GM23248 (cell line): ENCODE results near the gene MYOM3. TPM values are rescaled to one million over a fixed set of nuclear protein-coding genes. Genes with fewer than 3 reads are reported as not detected.

Experiments used
- DNase-seq: peaks from one replicate; pipeline ENCODE4 v3.0.0-alpha.2; 2015
- H2AFZ ChIP-seq: fragments of 200-600 bp; sonication (generic); 2 replicates; pipeline ENCODE4 v1.6.1; 2016; ENCODE audit warnings: antibody characterized with exemption
- H3F3A ChIP-seq: fragments of 200-600 bp; sonication (generic); 2 replicates; pipeline ENCODE4 v1.6.1; 2016; ENCODE audit warnings: mild to moderate bottlenecking, antibody characterized with exemption, mixed run types; ENCODE audit not compliant: insufficient read depth
- H3K27ac ChIP-seq: fragments of 200-600 bp; sonication (generic); 2 replicates; pipeline ENCODE4 v1.5.1; 2016; ENCODE audit warnings: mild to moderate bottlenecking
- H3K27me3 ChIP-seq: fragments of 200-600 bp; sonication (generic); replicated peaks from 2 replicates; pipeline ENCODE4 v1.6.1; 2016; ENCODE audit warnings: mild to moderate bottlenecking; ENCODE audit not compliant: insufficient read depth
- H3K36me3 ChIP-seq: fragments of 200-600 bp; sonication (generic); 2 replicates; pipeline ENCODE4 v1.6.1; 2016; ENCODE audit warnings: low read depth, mild to moderate bottlenecking
- H3K4me1 ChIP-seq: fragments of 200-600 bp; sonication (generic); 2 replicates; pipeline ENCODE4 v1.6.1; 2016; ENCODE audit warnings: mild to moderate bottlenecking; ENCODE audit not compliant: insufficient read depth
- H3K4me2 ChIP-seq: fragments of 200-600 bp; sonication (generic); one replicate; pipeline ENCODE4 v1.6.1; 2016; ENCODE audit warnings: mild to moderate bottlenecking; ENCODE audit not compliant: unreplicated experiment
- H3K4me3 ChIP-seq: fragments of 200-600 bp; sonication (generic); 2 replicates; pipeline ENCODE4 v1.5.1; 2016; ENCODE audit warnings: mild to moderate bottlenecking
- H3K79me2 ChIP-seq: fragments of 200-600 bp; sonication (generic); 2 replicates; pipeline ENCODE4 v1.6.1; 2016; ENCODE audit warnings: mild to moderate bottlenecking; ENCODE audit not compliant: insufficient read depth
- H3K9ac ChIP-seq: fragments of 200-600 bp; sonication (generic); 2 replicates; pipeline ENCODE4 v1.6.1; 2016; ENCODE audit warnings: mild to moderate bottlenecking
- H3K9me2 ChIP-seq: fragments of 200-600 bp; sonication (generic); 2 replicates; pipeline ENCODE4 v1.6.1; 2016; ENCODE audit warnings: mixed run types, mild to moderate bottlenecking, moderate library complexity; ENCODE audit not compliant: insufficient read depth
- H3K9me3 ChIP-seq: fragments of 200-600 bp; sonication (generic); one replicate; pipeline ENCODE4 v1.6.1; 2017; ENCODE audit warnings: low read depth
- H4K20me1 ChIP-seq: fragments of 200-600 bp; sonication (generic); 2 replicates; pipeline ENCODE4 v1.6.0; 2016; ENCODE audit not compliant: insufficient read depth
- EZH2 ChIP-seq: fragments of 200-600 bp; sonication (generic); IDR thresholded peaks from 2 replicates; pipeline ENCODE4 v1.6.1; 2018; ENCODE audit warnings: antibody characterized with exemption, mild to moderate bottlenecking; ENCODE audit not compliant: insufficient read depth, poor library complexity, severe bottlenecking
- EZH2phosphoT487 ChIP-seq: fragments of 200-600 bp; sonication (generic); IDR thresholded peaks from 2 replicates; pipeline ENCODE4 v1.6.1; 2018; ENCODE audit warnings: antibody characterized with exemption, moderate library complexity, mild to moderate bottlenecking, low read depth; ENCODE audit not compliant: insufficient read depth
- WGBS, 2 experiments: methylation state at CpG; one replicate each; pipeline ENCODE4 v1.1.6; 2015 to 2017; ENCODE audit warnings: low lambda C conversion rate in 2 of 2, low coverage in 1 of 2; ENCODE audit errors: missing lambda C conversion rate in 2 of 2; 5-methylcytosine and 5-hydroxymethylcytosine counted together
- in situ Hi-C: fragments of 300-500 bp; cut with MboI; formaldehyde crosslinking; loops from 2 replicates; pipeline ENCODE4 v1.15.0; 2020
- polyA plus RNA-seq: library from polyadenylated mRNA; unstranded; fragments of >200 nt; fragmentation: Nextera tagmentation; extraction: Ambion mirVana; gene quantifications from 2 replicates; pipeline ENCODE4 v1.2.1, GENCODE V29; 2016
- total RNA-seq: library from RNA; depleted of rRNA; stranded (reverse); fragments of >200 nt; shearing (Covaris generic); gene quantifications from 2 replicates; pipeline ENCODE4 v1.2.3, GENCODE V29; 2014

Gene MYOM3
- total and polyA plus RNA-seq, 2 experiments from 2014 or later: 1.2 to 1.4 TPM

- Histone ChIP-seq H4K20me1 (no peaks in the 10 kb centered on the region), H3K9me2 (no peaks in the 10 kb centered on the region), H3K9me3 (no peaks in the 10 kb centered on the region), H3K4me2 (peak overlapping the region; percentile 74), H3K27me3 (no peaks in the 10 kb centered on the region), H3K27ac (peak overlapping the region; percentile 91), H3K36me3 (no peaks in the 10 kb centered on the region), H2AFZ (peak overlapping the region; percentile 81), H3K79me2 (no peaks in the 10 kb centered on the region), H3K4me1 (peaks cover 32% of the 10 kb centered on the region), H3K4me3 (no peak overlapping the region), H3K9ac (peak overlapping the region; percentile 78), H3F3A (peaks cover 14% of the 10 kb centered on the region)
- TF ChIP-seq EZH2phosphoT487: no peak
- TF ChIP-seq EZH2: no peak
- DNase-seq: peak; percentile 96
- 43 to 56% methylated on average over 13 to 18 of the region's 18 CpGs for WGBS, 2 experiments
- in situ Hi-C loops: no loop called here
These were observed 4.3 kb downstream of the MYOM3 start for GRCh38 chr1:24107462-24108138.

DNA sequence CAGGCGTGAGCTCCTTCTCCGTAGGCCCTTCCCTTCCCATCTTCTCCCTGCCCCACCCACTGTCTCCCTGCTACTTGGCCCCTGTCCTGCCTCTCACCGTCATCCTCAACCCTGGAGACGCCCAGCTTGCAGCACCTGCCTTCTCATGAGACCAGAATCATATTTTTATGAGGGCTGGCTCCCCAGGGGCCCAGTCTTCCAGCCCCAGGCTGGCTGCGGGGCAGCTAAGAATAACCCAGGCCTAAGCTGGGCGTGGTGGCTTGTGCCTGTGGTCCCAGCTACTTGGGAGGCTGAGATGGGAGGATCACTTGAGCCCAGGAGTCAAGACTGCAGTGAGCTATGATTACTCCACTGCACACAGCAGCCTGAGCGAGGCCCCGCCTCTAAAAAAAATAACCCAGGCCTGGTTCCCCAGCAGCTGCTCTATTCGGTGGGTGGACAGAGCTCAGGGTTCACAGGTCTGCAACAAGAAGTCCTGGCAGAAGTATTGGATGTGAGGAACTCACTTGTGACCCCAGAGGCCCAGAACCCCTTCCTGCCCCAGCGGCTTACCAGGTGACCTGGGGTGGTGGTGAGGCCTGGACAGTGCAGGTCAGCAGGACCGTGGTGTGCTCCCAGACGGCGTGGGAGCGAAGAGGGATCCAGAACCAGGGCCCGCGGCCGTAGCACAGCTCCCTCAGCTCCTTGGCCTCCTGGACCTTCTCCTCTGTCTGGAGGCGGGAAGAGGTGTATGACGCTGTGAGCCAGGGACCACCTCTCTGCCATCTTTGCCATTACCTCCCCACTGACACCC is 6.4 kb downstream of the MYOM3 start:
- DNase-seq: no peak
- no peak overlapping the region for H3K4me3 ChIP-seq
- 94 to 95% methylated on average over 17 to 19 of the region's 19 CpGs for WGBS, 2 experiments
- no peaks in the 10 kb centered on the region for H4K20me1 ChIP-seq
- no peaks in the 10 kb centered on the region for H3K27me3 ChIP-seq
- H3K9me2 ChIP-seq: no peaks in the 10 kb centered on the region
- in situ Hi-C loops: no loop called here
- no peak overlapping the region for H2AFZ ChIP-seq
- no peaks in the 10 kb centered on the region for H3K36me3 ChIP-seq
- TF ChIP-seq EZH2phosphoT487 (no peak), EZH2 (no peak)
- H3K4me2 ChIP-seq: no peak overlapping the region
- peaks cover 14% of the 10 kb centered on the region for H3F3A ChIP-seq
- peaks cover 16% of the 10 kb centered on the region for H3K4me1 ChIP-seq
- no peak overlapping the region for H3K27ac ChIP-seq
- H3K9me3 ChIP-seq: no peaks in the 10 kb centered on the region
- H3K9ac ChIP-seq: no peak overlapping the region
- no peaks in the 10 kb centered on the region for H3K79me2 ChIP-seq

GRCh38 chr1:24104854-24105253 is 7.1 kb downstream of the MYOM3 start:
- Histone ChIP-seq H3K9me3 (no peaks in the 10 kb centered on the region), H3K36me3 (no peaks in the 10 kb centered on the region), H3K9ac (no peak overlapping the region), H3F3A (peaks cover 14% of the 10 kb centered on the region), H3K27ac (no peak overlapping the region), H2AFZ (no peak overlapping the region), H3K4me1 (peaks cover 14% of the 10 kb centered on the region), H3K27me3 (no peaks in the 10 kb centered on the region), H3K9me2 (no peaks in the 10 kb centered on the region), H3K4me3 (no peak overlapping the region), H3K79me2 (no peaks in the 10 kb centered on the region), H4K20me1 (no peaks in the 10 kb centered on the region), H3K4me2 (no peak overlapping the region)
- DNase-seq: no peak
- in situ Hi-C loops: no loop called here
- no peak for TF ChIP-seq EZH2phosphoT487
- WGBS, 2 experiments: 94 to 96% methylated on average over 5 to 7 of the region's 7 CpGs

DNA sequence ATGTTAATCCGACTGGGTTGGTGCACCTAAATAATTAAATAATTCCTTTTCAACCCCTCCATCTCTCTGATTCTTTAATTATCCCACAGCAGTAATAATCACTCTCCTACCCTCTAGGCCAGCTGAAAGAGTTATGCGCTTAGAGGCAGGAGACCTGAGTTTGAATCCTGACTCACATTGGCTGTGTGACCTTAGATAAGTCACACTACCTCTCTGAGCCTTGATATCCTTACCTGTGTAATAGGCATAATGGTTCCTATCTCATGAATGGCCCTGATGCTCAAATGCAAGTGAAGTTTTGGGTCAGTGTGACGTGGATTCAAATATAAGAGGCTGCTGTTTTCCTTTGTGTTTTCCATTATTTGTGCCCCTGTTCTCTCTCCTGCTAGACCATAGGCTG is 8.1 kb downstream of the MYOM3 start:
- Histone ChIP-seq H4K20me1 (no peaks in the 10 kb centered on the region), H3K9me3 (no peaks in the 10 kb centered on the region), H3K4me1 (peaks cover 14% of the 10 kb centered on the region), H3F3A (0 out of 2 replicates have a peak, but pooled peaks cover 7% of the 10 kb centered on the region), H3K36me3 (no peaks in the 10 kb centered on the region), H3K4me2 (no peak overlapping the region), H3K79me2 (no peaks in the 10 kb centered on the region), H2AFZ (no peak overlapping the region), H3K9ac (no peak overlapping the region), H3K27me3 (no peaks in the 10 kb centered on the region), H3K27ac (no peak overlapping the region), H3K4me3 (no peak overlapping the region), H3K9me2 (no peaks in the 10 kb centered on the region)
- no peak for DNase-seq
- no peak for TF ChIP-seq EZH2
- TF ChIP-seq EZH2phosphoT487: no peak
- in situ Hi-C loops: no loop called here
- 81 to 89% methylated on average over 3 of the region's 3 CpGs for WGBS, 2 experiments
